ENCODE measurements around the gene TAS2R31. TPM values are rescaled to one million over a fixed set of nuclear protein-coding genes. Genes with fewer than 3 reads are reported as not detected.
"Not testable (repeated sequence)": the region's sequence is repeated elsewhere in the genome, so short reads cannot be mapped to it uniquely, and the experiment has no call there.

TAS2R31 gene
- total RNA-seq, 4 donors from 2014 or later, result 0.59 to 30.8 (median 15.7) TPM

DNA sequence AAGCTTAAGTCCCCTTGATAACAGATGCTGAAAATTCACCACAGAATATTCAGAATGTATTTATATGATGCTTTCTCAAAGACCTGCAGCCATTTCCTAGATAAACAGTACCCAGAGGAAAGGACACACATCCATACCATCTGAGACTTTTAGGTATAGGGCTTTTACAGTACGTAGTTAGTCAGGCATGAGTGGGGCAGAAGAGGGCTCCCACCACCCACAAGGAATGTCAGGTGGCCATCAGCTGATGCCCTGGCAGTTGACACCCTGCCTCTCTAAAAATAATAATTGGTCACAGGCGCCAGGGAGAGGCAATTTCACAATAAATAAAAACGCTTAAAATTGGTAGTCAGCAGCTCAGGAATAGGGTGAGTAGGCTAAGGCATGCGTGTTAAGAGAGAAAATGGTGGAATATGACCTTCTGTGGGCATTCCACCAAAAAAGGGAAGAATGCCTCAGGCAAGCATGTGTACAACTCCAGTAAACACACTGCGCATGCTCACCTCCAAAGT, 38.7 kb upstream of the TAS2R31 start:
- H3K4me1 ChIP-seq, result no peaks in the 10 kb centered on the region
- H3K27me3 ChIP-seq, result no peaks in the 10 kb centered on the region
- no peak for DNase-seq
- no peaks in the 10 kb centered on the region for H3K36me3 ChIP-seq
- intact Hi-C loops (cut with DNase I; ENCODE audit: low total_unique reads), result no loop called here
- H3K4me3 ChIP-seq, result no peak overlapping the region
- no peak overlapping the region for H3K27ac ChIP-seq
- TF ChIP-seq POLR2A (IDR thresholded peaks at IDR 0.05), result no peak
- TF ChIP-seq, protein P1, sequence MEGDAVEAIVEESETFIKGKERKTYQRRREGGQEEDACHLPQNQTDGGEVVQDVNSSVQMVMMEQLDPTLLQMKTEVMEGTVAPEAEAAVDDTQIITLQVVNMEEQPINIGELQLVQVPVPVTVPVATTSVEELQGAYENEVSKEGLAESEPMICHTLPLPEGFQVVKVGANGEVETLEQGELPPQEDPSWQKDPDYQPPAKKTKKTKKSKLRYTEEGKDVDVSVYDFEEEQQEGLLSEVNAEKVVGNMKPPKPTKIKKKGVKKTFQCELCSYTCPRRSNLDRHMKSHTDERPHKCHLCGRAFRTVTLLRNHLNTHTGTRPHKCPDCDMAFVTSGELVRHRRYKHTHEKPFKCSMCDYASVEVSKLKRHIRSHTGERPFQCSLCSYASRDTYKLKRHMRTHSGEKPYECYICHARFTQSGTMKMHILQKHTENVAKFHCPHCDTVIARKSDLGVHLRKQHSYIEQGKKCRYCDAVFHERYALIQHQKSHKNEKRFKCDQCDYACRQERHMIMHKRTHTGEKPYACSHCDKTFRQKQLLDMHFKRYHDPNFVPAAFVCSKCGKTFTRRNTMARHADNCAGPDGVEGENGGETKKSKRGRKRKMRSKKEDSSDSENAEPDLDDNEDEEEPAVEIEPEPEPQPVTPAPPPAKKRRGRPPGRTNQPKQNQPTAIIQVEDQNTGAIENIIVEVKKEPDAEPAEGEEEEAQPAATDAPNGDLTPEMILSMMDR (IDR thresholded peaks at IDR 0.05), result no peak
- H3K9me3 ChIP-seq, result no peaks in the 10 kb centered on the region

DNA sequence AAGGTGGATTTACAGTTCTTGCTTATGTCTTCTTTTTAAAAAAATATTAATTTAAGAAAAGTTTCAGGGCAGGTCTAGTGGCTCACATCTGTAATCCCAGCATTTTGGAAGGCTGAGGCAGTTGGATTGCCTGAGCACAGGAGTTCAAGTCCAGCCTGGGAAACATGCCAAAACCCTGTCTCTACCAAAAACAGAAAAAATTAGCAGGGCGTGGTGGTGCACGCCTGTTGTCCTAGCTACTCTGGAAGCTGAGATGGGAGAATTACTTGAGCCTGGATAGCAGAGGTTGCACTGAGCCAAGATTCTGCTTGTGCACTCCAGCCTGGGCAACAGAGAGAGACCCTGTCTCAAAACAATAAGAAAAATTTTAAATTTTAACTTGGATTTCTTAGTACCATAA, 36.3 kb upstream of the TAS2R31 start:
- Histone ChIP-seq H3K9me3 (no peaks in the 10 kb centered on the region), H3K36me3 (no peaks in the 10 kb centered on the region), H3K4me3 (no peak overlapping the region), H3K4me1 (no peaks in the 10 kb centered on the region), H3K27ac (no peak overlapping the region), H3K27me3 (no peaks in the 10 kb centered on the region)
- intact Hi-C loops (cut with DNase I; ENCODE audit: low total_unique reads), result no loop called here
- TF ChIP-seq, protein P1 (IDR thresholded peaks at IDR 0.05), result no peak
- no peak for TF ChIP-seq POLR2A (IDR thresholded peaks at IDR 0.05)
- peak; percentile 20 to 32 for DNase-seq

GRCh38 chr12:11062194-11062593, 31.0 kb upstream of the TAS2R31 start, which contains the start of gene TAS2R46:
TSS of gene TAS2R46 (minus strand) at chr12:11062294. CDS start at chr12:11062294, 0 bp downstream.
- H3K4me1 ChIP-seq; H3K27ac ChIP-seq; DNase-seq; H3K36me3 ChIP-seq; H3K9me3 ChIP-seq; intact Hi-C loops (cut with DNase I; ENCODE audit: low total_unique reads); H3K27me3 ChIP-seq; H3K4me3 ChIP-seq: not testable (repeated sequence)

DNA sequence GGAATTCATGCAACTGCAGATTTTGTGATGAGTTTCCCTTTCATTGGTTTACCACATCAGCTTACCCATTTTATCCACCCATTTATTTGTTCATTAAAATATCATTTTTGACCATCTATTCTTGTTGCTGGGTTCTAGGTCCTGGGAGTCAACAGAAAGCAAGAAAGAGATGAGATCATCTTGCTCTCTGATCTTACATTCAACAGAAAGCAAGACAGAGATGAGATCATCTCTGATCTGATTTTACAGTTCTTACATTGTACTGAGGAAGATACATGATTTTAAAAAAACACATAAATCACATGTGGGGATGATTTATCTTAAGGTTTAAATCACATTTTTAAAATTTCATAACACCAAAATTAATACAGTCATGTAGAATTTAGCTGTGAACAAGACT, 28.6 kb upstream of the TAS2R31 start:
- no peaks in the 10 kb centered on the region for H3K4me1 ChIP-seq
- no peaks in the 10 kb centered on the region for H3K9me3 ChIP-seq
- no peak for DNase-seq
- TF ChIP-seq, protein P1 (IDR thresholded peaks at IDR 0.05), result no peak
- no peaks in the 10 kb centered on the region for H3K27me3 ChIP-seq
- H3K4me3 ChIP-seq, result no peak overlapping the region
- H3K27ac ChIP-seq, result no peak overlapping the region
- H3K36me3 ChIP-seq, result no peaks in the 10 kb centered on the region
- intact Hi-C loops (cut with DNase I; ENCODE audit: low total_unique reads), result no loop called here

GRCh38 chr12:11059041-11059440, 27.8 kb upstream of the TAS2R31 start:
- no peak for TF ChIP-seq POLR2A (IDR thresholded peaks at IDR 0.05)
- TF ChIP-seq, protein P1 (IDR thresholded peaks at IDR 0.05), result no peak
- Histone ChIP-seq H3K4me3 (no peak overlapping the region), H3K27ac (no peak overlapping the region), H3K27me3 (no peaks in the 10 kb centered on the region), H3K4me1 (no peaks in the 10 kb centered on the region), H3K9me3 (no peaks in the 10 kb centered on the region), H3K36me3 (no peaks in the 10 kb centered on the region)
- intact Hi-C loops (cut with DNase I; ENCODE audit: low total_unique reads), result no loop called here
- DNase-seq, result no peak

DNA sequence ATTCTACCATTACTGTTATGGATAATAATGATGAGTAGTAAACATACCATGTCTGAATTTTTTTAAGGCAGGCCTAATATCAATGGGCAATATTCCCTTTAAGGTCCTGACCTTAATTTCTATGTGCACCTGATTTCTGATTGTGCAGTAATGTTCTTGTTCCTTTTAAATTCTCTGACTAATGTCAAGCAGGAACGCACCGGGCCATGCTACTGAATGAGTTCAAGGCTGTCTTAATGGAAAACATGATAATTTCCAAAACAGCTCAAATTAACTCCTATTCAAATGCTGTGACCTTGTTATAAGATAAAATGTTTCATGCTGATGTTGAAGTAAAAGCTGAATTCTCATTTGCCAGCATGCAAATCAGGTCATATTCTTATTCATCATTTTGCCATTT, 24.1 kb upstream of the TAS2R31 start:
- intact Hi-C loops (cut with DNase I; ENCODE audit: low total_unique reads), result no loop called here

GRCh38 chr12:11049806-11050531, 18.8 kb upstream of the TAS2R31 start:
- H3K36me3 ChIP-seq; H3K9me3 ChIP-seq; H3K27ac ChIP-seq; DNase-seq; H3K27me3 ChIP-seq; H3K4me1 ChIP-seq; H3K4me3 ChIP-seq; intact Hi-C loops (cut with DNase I; ENCODE audit: low total_unique reads): not testable (repeated sequence)

More for the DNA sequence above, 24.1 kb upstream of the TAS2R31 start:
- TF ChIP-seq, protein P1 (IDR thresholded peaks at IDR 0.05), result no peak
- no peak for TF ChIP-seq POLR2A (IDR thresholded peaks at IDR 0.05)
- DNase-seq, result no peak
- no peaks in the 10 kb centered on the region for H3K4me1 ChIP-seq
- H3K27me3 ChIP-seq, result no peaks in the 10 kb centered on the region
- H3K4me3 ChIP-seq, result no peak overlapping the region
- H3K9me3 ChIP-seq, result no peaks in the 10 kb centered on the region
- H3K27ac ChIP-seq, result no peak overlapping the region
- no peaks in the 10 kb centered on the region for H3K36me3 ChIP-seq

- H3K4me3 ChIP-seq; H3K4me1 ChIP-seq; intact Hi-C loops (cut with DNase I; ENCODE audit: low total_unique reads); H3K27ac ChIP-seq; H3K36me3 ChIP-seq; DNase-seq; H3K9me3 ChIP-seq; H3K27me3 ChIP-seq: not testable (repeated sequence)
Observed at GRCh38 chr12:11041366-11041765, 10.2 kb upstream of the TAS2R31 start.

Measured in uterus (tissue), 4 donors.